GM13976 (cell line): ENCODE data around the gene ERN1.

ENCODE experiments used
- DNase-seq: peaks from one replicate; pipeline ENCODE4 v3.0.0; 2012; ENCODE audit warnings: low spot score
- in situ Hi-C: fragments of 300-500 bp; cut with MboI; formaldehyde crosslinking; loops from one replicate; pipeline ENCODE4 v1.12.0; 2022; ENCODE audit warnings: low sequenced_read_pairs, mixed read lengths, inconsistent platforms; ENCODE audit not compliant: unreplicated experiment
- TF ChIP-seq, protein P1 (sequence below): IDR thresholded peaks from 2 replicates; pipeline ENCODE4 v1.5.1; 2012; ENCODE audit warnings: borderline replicate concordance, mild to moderate bottlenecking; ENCODE audit not compliant: insufficient read depth; ENCODE audit errors: extremely low read depth, missing control alignments, control extremely low read depth

The ERN1 gene

DNA sequence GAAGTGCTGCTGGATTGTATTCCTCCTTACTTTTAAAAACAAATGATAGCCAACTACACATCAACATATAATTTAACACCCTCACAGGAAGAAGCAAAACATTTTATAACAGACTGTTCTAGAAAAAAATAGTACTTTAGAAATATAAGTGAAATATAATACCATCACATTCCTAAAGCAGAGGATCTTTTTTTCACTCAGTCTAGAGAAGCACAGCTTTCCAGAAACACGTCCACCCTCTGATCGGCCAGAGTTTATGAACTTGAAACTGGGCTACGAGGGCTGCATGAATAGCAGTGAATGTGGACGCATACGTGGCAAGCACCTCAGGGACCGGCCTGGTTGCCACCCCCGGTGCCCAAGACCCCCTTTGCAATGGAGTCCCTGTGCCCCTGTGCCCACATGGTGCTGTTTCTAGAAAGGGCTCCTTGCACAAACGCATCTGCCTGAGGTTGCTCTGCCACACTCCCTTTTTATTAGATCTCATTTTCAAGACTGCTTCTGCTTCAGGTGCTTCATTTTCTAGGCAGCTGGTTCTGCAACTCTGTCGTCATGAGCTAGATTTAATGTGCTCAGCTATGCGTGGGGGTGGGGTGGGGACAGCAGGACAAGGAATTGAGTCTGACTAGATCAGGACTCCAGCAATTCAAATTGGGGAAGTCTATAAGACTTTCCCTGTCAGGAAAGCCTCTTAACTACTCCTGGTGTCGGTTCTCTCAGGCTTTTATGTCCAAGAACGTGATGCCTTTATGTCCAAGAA lies 29.1 kb upstream of the ERN1 start:
- TF ChIP-seq, protein P1, sequence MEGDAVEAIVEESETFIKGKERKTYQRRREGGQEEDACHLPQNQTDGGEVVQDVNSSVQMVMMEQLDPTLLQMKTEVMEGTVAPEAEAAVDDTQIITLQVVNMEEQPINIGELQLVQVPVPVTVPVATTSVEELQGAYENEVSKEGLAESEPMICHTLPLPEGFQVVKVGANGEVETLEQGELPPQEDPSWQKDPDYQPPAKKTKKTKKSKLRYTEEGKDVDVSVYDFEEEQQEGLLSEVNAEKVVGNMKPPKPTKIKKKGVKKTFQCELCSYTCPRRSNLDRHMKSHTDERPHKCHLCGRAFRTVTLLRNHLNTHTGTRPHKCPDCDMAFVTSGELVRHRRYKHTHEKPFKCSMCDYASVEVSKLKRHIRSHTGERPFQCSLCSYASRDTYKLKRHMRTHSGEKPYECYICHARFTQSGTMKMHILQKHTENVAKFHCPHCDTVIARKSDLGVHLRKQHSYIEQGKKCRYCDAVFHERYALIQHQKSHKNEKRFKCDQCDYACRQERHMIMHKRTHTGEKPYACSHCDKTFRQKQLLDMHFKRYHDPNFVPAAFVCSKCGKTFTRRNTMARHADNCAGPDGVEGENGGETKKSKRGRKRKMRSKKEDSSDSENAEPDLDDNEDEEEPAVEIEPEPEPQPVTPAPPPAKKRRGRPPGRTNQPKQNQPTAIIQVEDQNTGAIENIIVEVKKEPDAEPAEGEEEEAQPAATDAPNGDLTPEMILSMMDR = no peak
- DNase-seq = no peak
- in situ Hi-C loops = no loop called here

DNA sequence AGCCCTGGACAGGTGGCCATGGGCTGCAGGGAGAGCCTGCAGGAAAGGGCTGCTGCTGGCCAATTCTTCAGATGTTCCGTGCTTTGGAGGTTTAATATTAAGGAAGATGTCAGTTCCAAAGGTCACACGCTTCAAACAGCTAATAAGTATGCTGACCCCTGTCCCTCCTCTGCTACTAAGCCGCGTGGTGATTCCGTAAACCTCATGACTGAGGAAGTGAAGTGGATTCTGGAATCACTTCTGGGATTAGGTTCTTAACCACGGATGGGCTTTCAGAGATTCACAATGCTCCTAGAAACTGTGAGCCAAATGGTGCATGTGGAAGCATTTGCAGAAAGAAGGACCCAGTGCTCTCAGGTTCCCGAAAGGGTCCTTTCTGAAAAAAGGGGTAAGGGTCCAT lies 28.5 kb upstream of the ERN1 start:
- no peak for DNase-seq
- TF ChIP-seq, protein P1 = no peak
- in situ Hi-C loops = no loop called here

DNA sequence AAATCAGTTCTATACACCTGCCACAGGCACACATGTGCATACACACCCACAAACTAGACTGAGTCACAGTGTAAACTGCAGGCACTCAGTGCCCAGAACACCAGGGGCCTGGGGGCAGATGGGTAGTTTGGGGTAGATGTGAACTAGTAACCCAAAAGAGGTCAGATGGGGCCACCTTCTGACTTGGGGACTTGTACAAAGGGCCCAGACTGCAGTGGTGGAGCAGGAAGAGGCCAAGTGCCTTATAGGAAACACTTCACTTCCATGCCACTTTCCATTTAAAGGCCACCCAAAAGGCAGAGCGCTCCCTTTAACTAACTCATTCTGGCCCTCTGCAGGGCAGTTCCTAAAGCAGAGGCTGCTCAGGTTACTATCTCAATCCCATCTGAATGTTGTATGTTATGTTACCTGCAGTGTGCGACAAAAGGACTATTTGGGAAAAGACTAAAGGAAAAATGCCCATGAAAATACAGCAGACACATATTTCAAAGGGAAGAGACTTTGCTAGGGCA lies 27.8 kb upstream of the ERN1 start:
- TF ChIP-seq, protein P1 = no peak
- in situ Hi-C loops = no loop called here
- no peak for DNase-seq

DNA sequence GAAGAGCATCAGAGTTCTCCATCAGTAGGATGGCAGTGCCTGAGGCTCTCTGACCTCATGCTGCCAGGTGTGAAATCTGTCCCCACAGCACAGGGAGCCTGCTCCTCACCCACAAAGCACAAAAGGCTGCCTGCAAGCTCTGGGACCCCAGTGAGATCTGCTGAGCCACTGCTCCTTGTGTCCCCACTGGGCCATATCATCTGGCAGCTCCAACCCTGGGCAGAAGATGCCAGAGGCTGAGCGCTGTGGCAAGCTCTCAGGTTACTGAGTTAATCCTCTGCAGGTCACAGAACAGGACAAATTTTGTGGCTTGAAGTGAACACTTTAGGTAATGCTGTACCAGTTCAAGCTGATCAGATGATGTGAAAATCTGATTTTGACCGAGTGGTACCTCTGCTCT lies 26.7 kb upstream of the ERN1 start:
- in situ Hi-C loops = no loop called here
- TF ChIP-seq, protein P1 = no peak
- no peak for DNase-seq

DNA sequence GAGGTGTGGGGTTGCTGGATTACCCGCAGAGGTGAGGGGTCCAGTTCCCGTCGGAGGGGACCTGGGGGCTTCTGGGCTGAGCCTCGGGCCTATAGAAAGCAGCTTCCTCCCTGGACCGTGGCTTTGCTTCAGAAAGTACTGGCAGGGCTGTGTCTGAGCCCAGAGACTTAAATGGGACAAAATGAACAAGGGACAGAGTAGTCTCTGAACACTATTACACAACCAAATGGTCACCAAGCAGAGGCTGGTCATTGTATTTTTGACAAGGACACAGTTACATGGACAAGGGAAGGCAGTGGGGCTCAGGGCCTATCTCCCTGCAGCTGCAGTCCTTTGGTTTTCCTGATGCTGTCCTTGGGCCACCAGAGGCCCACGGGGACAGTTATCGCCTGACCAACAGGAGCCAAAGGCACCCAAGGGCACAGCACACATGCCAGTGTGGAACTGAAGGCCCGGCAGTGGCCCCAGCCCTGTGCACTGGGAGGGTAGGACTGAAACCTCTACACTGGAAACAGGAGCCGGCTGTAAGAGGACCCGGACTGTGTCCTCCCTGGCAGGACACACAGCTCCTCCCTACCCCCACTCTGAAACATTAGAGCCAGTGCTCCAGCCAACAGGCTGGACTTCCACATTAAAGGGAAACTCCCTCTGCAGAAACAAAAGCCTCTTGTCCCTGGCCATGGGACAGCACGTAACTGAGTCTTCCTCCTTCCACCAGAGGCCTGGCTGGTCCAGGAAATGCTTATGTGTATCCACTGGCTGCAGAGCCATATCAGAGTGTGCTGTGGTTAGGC lies 26.0 kb upstream of the ERN1 start:
- in situ Hi-C loops = no loop called here
- no peak for DNase-seq
- TF ChIP-seq, protein P1 = no peak

DNA sequence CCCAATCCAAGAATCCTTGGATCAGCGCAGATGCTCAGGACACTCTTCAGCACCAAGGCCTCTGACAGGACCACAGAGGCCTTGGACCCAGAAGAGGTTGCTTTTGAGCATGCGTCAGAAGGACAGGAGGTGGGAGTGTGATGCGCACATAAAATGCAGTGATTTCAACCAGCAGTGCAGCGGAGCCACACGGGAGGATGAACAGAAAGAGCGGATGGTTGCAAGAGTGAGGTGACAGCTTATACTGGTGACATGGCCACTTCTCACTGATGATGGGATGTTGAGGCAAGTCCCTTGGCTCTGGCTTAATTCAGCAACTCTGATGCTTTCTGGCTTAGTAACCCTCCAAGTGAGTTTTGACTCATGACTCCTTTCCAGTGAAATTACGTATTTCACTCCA lies 25.2 kb upstream of the ERN1 start:
- TF ChIP-seq, protein P1 = no peak
- in situ Hi-C loops = no loop called here
- no peak for DNase-seq
